SU-DHL-6 (cell line): ENCODE data around the gene BAHD1.

Experiments used
- EZH2phosphoT487 ChIP-seq: fragments of 200-600 bp; sonication (generic), shearing (Covaris generic); conservative IDR thresholded peaks from 2 replicates; pipeline ENCODE4 v1.6.1; 2018; ENCODE audit warnings: mild to moderate bottlenecking, antibody characterized with exemption, low read length, moderate library complexity, mixed read lengths
- TF ChIP-seq, protein P1 (sequence below): fragments of 200-600 bp; sonication (generic); IDR thresholded peaks from one replicate; pipeline ENCODE4 v1.5.1; 2017; ENCODE audit warnings: antibody characterized with exemption, mild to moderate bottlenecking, low read length, moderate library complexity; ENCODE audit not compliant: insufficient read depth, poor library complexity, severe bottlenecking

DNA sequence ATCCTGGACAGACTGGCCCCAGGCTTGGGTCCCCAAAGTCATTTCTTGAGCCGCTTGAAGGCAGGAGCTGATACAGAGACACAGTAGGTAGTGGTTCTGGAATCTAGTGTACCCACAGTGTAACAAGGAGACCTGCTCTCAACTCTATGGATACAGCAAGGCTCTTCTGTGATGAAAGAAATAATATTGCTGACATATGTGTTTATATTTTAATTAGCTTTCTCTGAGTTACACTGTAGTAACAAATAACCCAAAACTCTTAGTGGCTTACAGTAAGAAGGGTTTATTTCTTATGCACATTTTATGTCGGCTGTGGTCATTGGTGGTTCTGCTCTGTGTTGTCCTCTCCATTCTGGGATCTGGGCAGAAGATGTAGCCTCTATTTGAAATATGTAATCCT is 75.6 kb downstream of the BAHD1 start:
- TF ChIP-seq, protein P1, sequence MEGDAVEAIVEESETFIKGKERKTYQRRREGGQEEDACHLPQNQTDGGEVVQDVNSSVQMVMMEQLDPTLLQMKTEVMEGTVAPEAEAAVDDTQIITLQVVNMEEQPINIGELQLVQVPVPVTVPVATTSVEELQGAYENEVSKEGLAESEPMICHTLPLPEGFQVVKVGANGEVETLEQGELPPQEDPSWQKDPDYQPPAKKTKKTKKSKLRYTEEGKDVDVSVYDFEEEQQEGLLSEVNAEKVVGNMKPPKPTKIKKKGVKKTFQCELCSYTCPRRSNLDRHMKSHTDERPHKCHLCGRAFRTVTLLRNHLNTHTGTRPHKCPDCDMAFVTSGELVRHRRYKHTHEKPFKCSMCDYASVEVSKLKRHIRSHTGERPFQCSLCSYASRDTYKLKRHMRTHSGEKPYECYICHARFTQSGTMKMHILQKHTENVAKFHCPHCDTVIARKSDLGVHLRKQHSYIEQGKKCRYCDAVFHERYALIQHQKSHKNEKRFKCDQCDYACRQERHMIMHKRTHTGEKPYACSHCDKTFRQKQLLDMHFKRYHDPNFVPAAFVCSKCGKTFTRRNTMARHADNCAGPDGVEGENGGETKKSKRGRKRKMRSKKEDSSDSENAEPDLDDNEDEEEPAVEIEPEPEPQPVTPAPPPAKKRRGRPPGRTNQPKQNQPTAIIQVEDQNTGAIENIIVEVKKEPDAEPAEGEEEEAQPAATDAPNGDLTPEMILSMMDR = no peak
- no peak for TF ChIP-seq EZH2phosphoT487
